Measurements from ENCODE around the gene EXOSC9.

The EXOSC9 gene

GRCh38 chr4:121799867-121800501 lies 1.1 kb upstream of the EXOSC9 start:
- ATAC-seq (no peak), DNase-seq (ENCODE audit: low spot score in 2 of 2) (no peak)
- Mint-ChIP-seq H3K4me1 (peaks cover 43% of the 10 kb centered on the region), H3K4me3 (peak overlapping the region; percentile 81), H3K36me3 (peaks cover 42% of the 10 kb centered on the region), H3K27ac (peak overlapping the region; percentile 93), H3K9me3 (no peaks in the 10 kb centered on the region)

DNA sequence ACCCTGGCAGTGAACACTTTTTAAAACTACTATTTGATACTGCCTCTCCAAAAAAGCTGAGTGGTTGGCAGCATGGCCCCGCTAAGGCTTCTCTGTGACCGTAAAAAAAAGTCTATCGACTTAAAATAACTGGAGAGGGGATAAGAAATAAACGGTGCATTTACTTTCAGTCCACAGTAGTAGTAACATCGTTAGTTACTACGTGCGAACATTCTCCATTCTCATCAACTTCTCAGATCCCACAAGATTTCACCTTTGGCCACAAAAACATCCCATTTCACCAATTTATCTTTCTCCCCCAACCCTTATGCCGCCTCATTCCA lies 524 bp upstream of the EXOSC9 start:
- Mint-ChIP-seq H3K9me3 (no peaks in the 10 kb centered on the region), H3K36me3 (peaks cover 48% of the 10 kb centered on the region), H3K4me3 (peak overlapping the region; percentile 81), H3K27ac (peak overlapping the region; percentile 93), H3K4me1 (peaks cover 42% of the 10 kb centered on the region)
- no peak for DNase-seq (ENCODE audit: low spot score in 2 of 2)
- peak; percentile 47 for ATAC-seq

DNA sequence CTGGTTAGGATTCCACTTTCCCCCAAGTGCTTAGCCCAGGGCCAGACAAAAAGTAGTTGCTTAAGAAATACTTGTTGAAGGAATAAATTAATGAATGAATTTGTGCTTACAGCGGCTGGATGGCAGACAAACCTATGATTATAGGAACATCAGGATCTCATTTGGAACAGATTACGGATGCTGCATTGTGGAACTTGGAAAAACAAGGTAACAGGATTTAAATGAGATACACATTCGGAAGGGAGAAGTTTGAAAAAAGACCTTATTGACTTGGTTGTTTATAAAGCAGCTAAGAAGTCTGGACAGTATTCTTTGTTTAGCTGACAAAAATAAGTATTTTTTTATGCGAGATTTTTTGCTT lies 572 bp downstream of the EXOSC9 start:
- H3K4me1 Mint-ChIP-seq = peaks cover 35% of the 10 kb centered on the region

DNA sequence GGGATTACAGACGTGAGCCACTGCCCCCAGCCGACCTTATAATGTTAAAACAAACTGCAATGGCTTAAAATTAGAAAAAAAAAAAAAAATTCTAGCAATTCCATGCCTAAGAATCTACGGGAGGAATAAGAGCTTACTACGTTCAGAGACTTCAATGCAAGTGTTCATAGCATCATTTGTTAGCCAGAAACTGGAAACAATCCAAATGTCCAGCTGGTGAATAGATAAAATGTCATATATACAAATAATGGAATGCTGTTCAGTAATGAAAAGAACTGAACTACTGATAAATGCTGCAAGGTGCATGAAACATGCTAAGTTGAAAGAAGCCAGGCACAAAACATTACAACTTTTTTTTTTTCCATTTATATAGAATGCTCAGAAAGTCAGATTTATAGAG lies 5.3 kb downstream of the EXOSC9 start:
- DNase-seq (ENCODE audit: low spot score in 2 of 2) = no peak
- Mint-ChIP-seq H3K27ac (no peak overlapping the region), H3K36me3 (peaks cover 100% of the 10 kb centered on the region), H3K4me1 (peaks cover 27% of the 10 kb centered on the region), H3K4me3 (no peak overlapping the region), H3K9me3 (no peaks in the 10 kb centered on the region)
- ATAC-seq = no peak

More for the DNA sequence above, 572 bp downstream of the EXOSC9 start:
- peak overlapping the region; percentile 81 for H3K4me3 Mint-ChIP-seq
- H3K27ac Mint-ChIP-seq = peak overlapping the region; percentile 93
- H3K36me3 Mint-ChIP-seq = peaks cover 59% of the 10 kb centered on the region
- DNase-seq (ENCODE audit: low spot score in 2 of 2) (no peak), ATAC-seq (no peak)
- no peaks in the 10 kb centered on the region for H3K9me3 Mint-ChIP-seq

DNA sequence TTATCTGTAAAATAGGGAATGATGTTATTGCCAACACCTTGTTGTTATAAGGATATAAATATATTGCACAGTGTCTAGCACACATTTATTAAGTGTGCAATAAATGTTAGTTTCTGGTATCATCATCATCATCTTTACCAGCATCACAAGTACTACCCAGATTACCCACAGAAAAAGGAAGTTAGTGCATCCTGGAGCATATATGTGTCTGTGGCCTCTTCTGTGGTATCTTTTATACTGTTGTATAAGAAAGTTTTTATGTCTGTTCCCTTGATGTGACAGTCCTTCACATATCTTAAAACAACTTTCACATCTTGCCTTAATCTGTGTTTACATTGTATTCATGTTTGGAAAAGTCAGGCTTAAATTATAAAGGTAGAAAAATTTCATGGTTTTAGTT lies 10.0 kb downstream of the EXOSC9 start:
- Mint-ChIP-seq H3K9me3 (no peaks in the 10 kb centered on the region), H3K4me3 (no peak overlapping the region), H3K36me3 (peaks cover 100% of the 10 kb centered on the region), H3K27ac (no peak overlapping the region), H3K4me1 (peaks cover 11% of the 10 kb centered on the region)
- DNase-seq (ENCODE audit: low spot score in 2 of 2) (no peak), ATAC-seq (peak; percentile 34)

DNA sequence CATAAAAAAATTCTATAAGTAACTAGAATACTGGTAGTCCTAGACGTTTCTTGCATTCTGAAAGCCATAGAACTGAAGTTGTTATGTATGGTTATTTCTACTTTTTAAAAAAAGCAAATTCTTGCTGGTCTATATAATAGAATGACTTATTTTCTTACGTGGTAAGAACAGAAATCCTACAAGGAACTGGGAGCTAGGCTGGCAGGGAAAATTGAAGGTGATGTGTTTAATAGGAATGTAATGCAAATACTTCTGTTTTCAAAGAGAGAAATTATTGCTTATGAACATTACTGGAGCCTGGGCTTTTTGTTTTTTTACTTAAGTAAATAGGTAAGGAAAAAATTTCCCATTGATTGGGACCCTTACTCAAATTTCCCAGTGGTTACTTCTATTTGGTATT lies 13.6 kb downstream of the EXOSC9 start:
- peaks cover 100% of the 10 kb centered on the region for H3K36me3 Mint-ChIP-seq

DNA sequence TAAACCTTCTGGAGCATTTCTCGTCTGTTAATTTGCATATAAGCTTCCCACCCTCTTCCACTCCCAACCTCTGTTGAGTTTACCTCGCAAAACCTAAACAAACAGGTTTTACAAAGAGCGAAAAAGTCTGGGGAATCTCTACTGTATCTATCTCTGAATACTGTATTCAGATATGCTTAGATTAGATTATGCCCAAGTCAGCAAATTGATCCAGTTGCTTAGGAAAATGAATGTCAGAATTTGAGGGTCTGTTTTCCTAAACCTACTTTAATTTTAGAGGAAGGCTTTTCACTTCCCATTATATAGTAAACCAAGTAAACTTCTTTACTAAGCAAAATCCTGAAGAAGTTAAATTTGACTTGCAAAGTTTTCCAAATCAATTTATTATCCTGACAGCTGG lies 15.9 kb downstream of the EXOSC9 start:
- no peak overlapping the region for H3K27ac Mint-ChIP-seq
- no peak overlapping the region for H3K4me3 Mint-ChIP-seq
- DNase-seq (ENCODE audit: low spot score in 2 of 2) (no peak), ATAC-seq (no peak)
- peaks cover 100% of the 10 kb centered on the region for H3K36me3 Mint-ChIP-seq
- H3K4me1 Mint-ChIP-seq = peaks cover 6% of the 10 kb centered on the region
- H3K9me3 Mint-ChIP-seq = no peaks in the 10 kb centered on the region

More for the DNA sequence above, 13.6 kb downstream of the EXOSC9 start:
- no peak for DNase-seq (ENCODE audit: low spot score in 2 of 2)
- Mint-ChIP-seq H3K4me3 (no peak overlapping the region), H3K27ac (no peak overlapping the region), H3K4me1 (peaks cover 6% of the 10 kb centered on the region), H3K9me3 (no peaks in the 10 kb centered on the region)
- no peak for ATAC-seq

- H3K9me3 Mint-ChIP-seq = no peaks in the 10 kb centered on the region
- no peak for DNase-seq (ENCODE audit: low spot score in 2 of 2)
Measured at GRCh38 chr4:121817701-121818100, 16.6 kb downstream of the EXOSC9 start.

DNA sequence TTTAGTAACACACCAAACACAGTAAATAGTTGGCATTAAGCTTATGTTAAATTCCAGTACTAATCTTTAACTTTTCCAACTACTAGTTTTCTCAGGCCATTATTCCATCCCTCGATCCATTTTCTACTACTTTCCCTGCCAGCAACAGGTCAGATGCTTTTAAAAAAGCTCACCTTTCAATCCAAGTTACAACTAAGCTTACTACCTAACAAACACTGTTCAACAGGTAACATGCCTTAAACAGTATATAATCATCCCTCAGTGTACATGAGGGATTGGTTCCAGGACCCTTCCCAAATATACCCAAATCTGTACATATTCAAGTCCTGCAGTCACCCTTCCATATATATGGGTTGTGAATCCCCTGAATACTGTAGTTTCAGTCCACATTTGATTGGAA lies 17.1 kb downstream of the EXOSC9 start:
- DNase-seq (ENCODE audit: low spot score in 2 of 2) (no peak), ATAC-seq (no peak)
- Mint-ChIP-seq H3K4me3 (no peak overlapping the region), H3K9me3 (no peaks in the 10 kb centered on the region), H3K27ac (peak overlapping the region; percentile 4), H3K4me1 (peaks cover 9% of the 10 kb centered on the region), H3K36me3 (peaks cover 97% of the 10 kb centered on the region)

More at GRCh38 chr4:121817701-121818100, 16.6 kb downstream of the EXOSC9 start:
- peaks cover 11% of the 10 kb centered on the region for H3K4me1 Mint-ChIP-seq
- ATAC-seq = no peak
- H3K36me3 Mint-ChIP-seq = peaks cover 100% of the 10 kb centered on the region
- no peak overlapping the region for H3K4me3 Mint-ChIP-seq
- H3K27ac Mint-ChIP-seq = peak overlapping the region; percentile 4

DNA sequence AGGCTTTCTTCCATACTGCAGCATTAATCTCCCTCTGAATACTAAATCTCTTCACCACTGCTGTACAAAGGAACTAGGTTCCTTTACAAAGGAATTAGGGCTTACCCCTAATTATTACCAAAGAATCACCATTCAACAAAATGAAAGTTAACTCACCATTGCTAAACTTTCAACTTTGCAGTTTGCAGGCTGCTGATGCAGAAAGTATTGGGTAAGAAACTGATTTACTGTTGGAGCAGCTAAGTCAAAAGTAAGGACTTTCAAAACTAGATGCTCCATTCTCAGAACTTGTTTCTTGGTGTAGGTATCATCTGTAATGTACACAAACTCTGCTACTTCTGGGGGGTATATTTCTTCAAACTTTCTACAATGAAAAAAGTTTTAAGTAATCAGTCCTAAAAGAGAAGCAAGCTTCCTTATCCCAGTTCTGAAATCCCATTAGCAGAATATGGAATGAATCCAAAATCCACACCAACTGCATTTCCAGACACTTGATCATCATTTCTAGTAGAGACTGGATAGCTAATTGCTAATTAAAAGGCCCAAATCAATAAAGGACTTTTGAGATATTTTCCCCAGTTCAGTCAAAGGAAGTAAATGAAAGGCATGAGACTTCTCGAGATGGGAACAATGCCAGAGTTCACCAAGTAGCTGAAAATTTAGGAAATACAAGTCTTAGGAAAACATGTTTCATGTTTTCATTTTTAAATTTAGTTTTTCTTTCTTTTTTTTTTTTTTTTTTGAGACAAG lies 18.3 kb downstream of the EXOSC9 start:
- peaks cover 93% of the 10 kb centered on the region for H3K36me3 Mint-ChIP-seq

DNA sequence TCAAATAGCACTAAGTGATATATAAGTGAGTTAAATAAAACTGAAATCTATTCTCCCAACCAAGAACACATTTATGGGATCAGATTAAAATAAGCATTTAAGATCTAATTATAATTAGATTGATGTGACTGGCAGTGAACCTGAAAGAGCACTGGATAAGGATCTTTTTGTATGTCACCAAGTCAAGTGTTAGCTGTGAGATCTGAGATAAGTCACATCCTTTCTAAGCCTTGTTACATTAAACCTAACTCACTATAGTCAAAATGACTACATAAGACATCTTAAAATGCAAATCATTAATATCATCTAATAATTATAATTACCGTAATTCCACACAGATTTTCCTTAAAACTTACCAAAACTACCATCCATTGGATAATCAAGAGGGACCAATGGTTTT lies 20.9 kb downstream of the EXOSC9 start:
- Mint-ChIP-seq H3K9me3 (no peaks in the 10 kb centered on the region), H3K4me3 (peak overlapping the region; percentile 86), H3K36me3 (peaks cover 66% of the 10 kb centered on the region), H3K27ac (no peak overlapping the region), H3K4me1 (peaks cover 8% of the 10 kb centered on the region)
- ATAC-seq (no peak), DNase-seq (ENCODE audit: low spot score in 2 of 2) (no peak)

More for the DNA sequence above, 18.3 kb downstream of the EXOSC9 start:
- Mint-ChIP-seq H3K9me3 (no peaks in the 10 kb centered on the region), H3K4me3 (no peak overlapping the region), H3K4me1 (peaks cover 8% of the 10 kb centered on the region), H3K27ac (no peak overlapping the region)
- no peak for ATAC-seq
- DNase-seq (ENCODE audit: low spot score in 2 of 2) = no peak

- Mint-ChIP-seq H3K36me3 (peaks cover 57% of the 10 kb centered on the region), H3K4me3 (peak overlapping the region; percentile 86), H3K27ac (peak overlapping the region; percentile 85), H3K4me1 (peaks cover 8% of the 10 kb centered on the region), H3K9me3 (no peaks in the 10 kb centered on the region)
- ATAC-seq (peak; percentile 14), DNase-seq (ENCODE audit: low spot score in 2 of 2) (peak; percentile 12 to 62)
Measured at GRCh38 chr4:121822796-121823504, 21.8 kb downstream of the EXOSC9 start.

GRCh38 chr4:121823505-121824170 lies 22.5 kb downstream of the EXOSC9 start, which contains the start of gene CCNA2:
Gene CCNA2 (minus strand): TSS chr4:121823883. CDS start chr4:121823628, 255 bp downstream.
- Mint-ChIP-seq H3K27ac (peak within 1 kb of the TSS; percentile 85), H3K9me3 (no peaks in the 10 kb centered on the region), H3K4me1 (peaks cover 8% of the 10 kb centered on the region), H3K4me3 (peak within 1 kb of the TSS; percentile 86), H3K36me3 (peaks cover 50% of the 10 kb centered on the region)
- peak; percentile 90 to 96 for DNase-seq (ENCODE audit: low spot score in 2 of 2)
- ATAC-seq = peak; percentile 99

DNA sequence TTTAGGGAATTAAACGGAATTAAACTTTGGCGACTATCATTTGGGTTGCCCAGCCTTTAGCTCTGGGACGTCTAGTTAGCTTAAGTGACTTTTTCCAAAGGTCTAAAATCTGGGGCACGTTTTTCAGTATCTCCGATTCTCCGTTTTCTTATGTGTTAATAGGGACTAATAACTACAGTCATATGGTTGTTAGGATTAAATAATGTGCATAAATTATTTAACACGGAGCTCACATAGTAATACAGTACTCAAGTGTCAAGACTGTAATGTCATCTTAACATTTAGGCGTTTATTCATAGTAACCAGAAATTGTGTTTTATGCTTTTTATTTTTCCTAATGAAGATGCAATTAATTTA lies 23.0 kb downstream of the EXOSC9 start:
- ATAC-seq (no peak), DNase-seq (ENCODE audit: low spot score in 2 of 2) (no peak)
- Mint-ChIP-seq H3K36me3 (peaks cover 45% of the 10 kb centered on the region), H3K27ac (peak overlapping the region; percentile 85), H3K9me3 (no peaks in the 10 kb centered on the region), H3K4me1 (peaks cover 8% of the 10 kb centered on the region), H3K4me3 (peak overlapping the region; percentile 86)

DNA sequence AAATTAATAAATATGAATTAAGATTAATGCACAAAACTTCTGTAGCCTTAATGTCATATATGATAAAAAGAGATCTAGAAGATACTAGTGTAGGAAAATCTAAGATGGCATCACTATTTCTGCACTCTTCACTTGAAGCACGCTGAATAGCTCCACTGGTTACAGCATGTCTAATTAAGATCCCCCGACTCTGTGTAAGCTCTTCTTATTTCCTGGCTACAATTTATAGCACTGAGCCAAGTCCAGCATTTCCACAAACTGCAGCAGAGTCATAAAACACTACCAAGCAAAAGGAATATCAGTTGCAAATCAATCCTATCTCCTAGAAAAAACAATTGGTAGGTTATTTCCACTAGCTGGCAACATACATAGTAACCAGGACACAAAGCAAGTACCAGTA lies 23.8 kb downstream of the EXOSC9 start:
- Mint-ChIP-seq H3K4me3 (no peak overlapping the region), H3K36me3 (peaks cover 37% of the 10 kb centered on the region)

More for the DNA sequence above, 23.8 kb downstream of the EXOSC9 start:
- Mint-ChIP-seq H3K4me1 (peaks cover 8% of the 10 kb centered on the region), H3K9me3 (no peaks in the 10 kb centered on the region), H3K27ac (no peak overlapping the region)
- no peak for ATAC-seq
- no peak for DNase-seq (ENCODE audit: low spot score in 2 of 2)

All from stimulated activated effector memory CD8-positive, alpha-beta T cell treated with anti-CD3 and anti-CD28 coated beads, Interleukin-12 subunit alpha, Interleukin-12 subunit beta, amount 100 ng/mL, for 72 hours (primary cell).